Measurements from ENCODE around the gene GOLPH3.
"Not testable (repeated sequence)": the region's sequence is repeated elsewhere in the genome, so short reads cannot be mapped to it uniquely, and the experiment has no call there.

The GOLPH3 gene

GRCh38 chr5:32098291-32098690 lies 75.8 kb downstream of the GOLPH3 start:
- no peak for DNase-seq

- DNase-seq = no peak
Observed at GRCh38 chr5:32096891-32097595, 77.1 kb downstream of the GOLPH3 start.

DNA sequence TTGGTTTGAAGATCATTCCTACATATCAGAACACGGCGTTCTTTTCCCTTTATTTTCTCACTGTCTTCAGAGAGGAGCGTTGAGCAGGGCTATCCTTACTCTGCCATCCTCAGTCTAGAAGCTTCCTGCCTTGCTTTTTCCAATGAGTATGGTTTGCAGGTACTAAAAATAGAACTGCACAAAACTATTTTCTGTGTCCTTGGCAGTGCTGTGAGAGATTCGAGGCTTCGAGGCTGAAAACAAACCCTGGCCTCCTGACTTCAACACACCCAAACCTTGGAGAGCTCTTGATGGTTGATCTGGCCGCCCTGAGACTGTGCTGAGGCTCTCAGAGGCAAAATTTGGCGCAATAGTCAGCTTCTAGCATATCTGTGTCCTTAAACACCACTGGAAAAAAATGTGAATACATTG lies 78.9 kb downstream of the GOLPH3 start:
- DNase-seq = no peak

DNA sequence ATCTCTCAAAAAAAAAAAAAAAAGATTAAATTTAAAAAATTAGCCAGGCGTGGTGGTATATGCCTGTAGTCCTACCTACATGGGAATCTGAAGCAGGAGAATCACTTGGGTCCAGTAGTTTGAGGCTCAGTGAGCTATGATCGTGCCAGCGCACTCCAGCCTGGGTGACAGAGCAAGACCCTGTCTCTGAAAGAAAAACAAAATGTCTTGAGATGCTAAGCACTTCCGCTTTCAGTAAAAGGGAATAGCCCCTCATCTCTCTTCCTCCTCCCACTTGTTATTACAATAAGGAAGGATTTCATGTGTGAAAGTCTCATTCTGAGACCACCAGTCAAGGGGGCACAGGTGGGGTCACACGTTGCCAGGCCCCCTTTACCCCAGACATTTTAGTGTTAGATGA lies 79.4 kb downstream of the GOLPH3 start:
- no peak for DNase-seq

DNA sequence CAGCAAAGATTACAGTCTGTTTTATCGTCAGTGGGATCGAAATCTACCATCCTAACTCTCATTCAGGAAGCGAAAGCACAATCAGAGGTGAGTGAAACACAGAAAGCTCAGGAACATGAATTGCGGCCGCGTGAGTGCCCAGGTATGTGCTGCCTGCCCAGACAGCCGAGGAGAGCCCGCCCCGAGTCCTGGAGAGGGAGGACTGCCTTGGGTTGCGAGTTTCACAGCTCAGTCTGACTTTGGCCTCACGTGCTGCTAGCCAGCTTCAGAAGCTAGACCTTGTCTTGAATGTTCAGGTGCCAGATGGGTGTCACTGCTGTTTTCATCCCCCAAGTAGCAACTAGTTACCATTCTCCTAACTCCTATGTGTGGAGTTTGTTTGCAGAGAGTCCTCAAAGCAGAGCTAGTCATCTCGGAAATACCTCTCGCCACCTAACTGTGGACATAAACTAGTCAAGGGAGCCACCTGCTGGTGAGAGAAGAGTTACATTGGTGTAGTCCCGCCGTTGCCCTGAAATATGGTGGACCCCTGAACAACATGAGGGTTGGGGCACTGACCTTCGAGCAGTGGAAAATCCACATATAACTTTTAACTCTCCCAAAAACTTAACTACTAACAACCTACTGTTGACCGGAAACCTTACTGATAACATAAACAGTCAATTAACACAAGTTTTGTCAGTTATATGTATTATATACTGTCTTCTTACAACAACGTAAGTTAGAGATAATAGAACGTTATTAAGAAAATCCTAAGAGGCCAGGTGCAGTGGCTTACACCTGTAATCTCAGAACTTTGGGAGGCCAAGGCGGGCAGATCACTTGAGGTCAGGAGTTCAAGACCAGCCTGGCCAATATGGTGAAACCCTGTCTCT lies 80.9 kb downstream of the GOLPH3 start:
- DNase-seq = peak; percentile 79

DNA sequence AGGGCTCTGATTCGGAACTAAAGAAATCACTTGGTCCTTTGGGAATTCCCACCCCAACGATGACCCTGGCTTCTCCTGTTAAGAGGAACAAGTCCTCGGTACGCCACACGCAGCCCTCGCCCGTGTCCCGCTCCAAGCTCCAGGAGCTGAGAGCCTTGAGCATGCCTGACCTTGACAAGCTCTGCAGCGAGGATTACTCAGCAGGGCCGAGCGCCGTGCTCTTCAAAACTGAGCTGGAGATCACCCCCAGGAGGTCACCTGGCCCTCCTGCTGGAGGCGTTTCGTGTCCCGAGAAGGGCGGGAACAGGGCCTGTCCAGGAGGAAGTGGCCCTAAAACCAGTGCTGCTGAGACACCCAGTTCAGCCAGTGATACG lies 83.4 kb downstream of the GOLPH3 start:
- no peak for DNase-seq

- no peak for DNase-seq
Observed at GRCh38 chr5:32090026-32090754, 83.9 kb downstream of the GOLPH3 start.

- DNase-seq = no peak
Observed at GRCh38 chr5:32089146-32090000, 84.7 kb downstream of the GOLPH3 start.

- no peak for DNase-seq
Observed at GRCh38 chr5:32088214-32088613, 85.9 kb downstream of the GOLPH3 start.

DNA sequence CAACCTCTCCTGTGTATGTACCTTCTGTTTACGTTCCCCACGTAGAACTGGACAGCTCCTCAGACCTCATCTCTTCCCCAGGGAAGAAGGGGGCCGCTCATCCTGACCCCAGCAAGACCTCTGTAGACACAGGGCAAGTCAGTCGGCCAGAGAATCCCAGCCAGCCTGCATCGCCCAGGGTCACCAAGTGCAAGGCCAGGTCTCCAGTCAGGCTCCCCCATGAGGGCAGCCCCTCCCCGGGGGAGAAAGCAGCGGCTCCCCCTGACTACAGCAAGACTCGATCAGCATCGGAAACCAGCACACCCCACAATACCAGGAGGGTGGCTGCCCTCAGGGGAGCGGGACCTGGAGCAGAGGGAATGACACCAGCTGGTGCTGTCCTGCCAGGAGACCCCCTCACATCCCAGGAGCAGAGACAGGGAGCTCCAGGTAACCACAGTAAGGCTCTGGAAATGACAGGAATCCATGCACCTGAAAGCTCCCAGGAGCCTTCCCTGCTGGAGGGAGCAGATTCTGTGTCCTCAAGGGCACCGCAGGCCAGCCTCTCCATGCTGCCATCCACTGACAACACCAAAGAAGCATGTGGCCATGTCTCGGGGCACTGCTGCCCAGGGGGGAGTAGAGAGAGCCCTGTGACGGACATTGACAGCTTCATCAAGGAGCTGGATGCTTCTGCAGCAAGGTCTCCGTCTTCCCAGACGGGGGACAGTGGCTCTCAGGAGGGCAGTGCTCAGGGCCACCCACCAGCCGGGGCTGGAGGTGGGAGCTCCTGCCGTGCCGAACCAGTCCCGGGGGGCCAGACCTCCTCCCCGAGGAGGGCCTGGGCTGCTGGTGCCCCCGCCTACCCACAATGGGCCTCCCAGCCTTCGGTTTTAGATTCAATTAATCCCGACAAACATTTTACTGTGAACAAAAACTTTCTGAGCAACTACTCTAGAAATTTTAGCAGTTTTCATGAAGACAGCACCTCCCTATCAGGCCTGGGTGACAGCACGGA lies 86.7 kb downstream of the GOLPH3 start:
- DNase-seq = no peak

GRCh38 chr5:32083981-32084430 lies 90.1 kb downstream of the GOLPH3 start:
- no peak for DNase-seq

DNA sequence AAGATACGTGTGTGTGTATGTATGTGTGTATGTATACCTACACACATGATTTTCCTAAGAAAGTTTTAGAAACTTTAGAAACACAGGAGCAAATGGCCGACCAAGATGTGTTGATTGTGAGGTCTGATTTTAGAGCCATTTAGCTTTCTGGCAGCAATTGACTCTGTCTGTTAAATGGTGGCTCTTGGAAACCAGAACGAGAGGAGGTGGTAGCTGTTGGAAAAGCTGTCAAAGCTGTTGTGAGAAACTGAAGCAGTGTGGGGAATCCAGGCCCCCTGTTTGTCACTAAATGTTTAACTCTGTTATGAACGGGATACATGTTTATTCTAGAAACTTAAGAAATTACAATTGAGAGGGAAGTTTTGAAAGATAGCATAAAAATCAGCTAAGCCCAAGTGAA lies 91.4 kb downstream of the GOLPH3 start:
- no peak for DNase-seq

- not testable (repeated sequence) for DNase-seq
Observed at GRCh38 chr5:32080565-32080964, 93.6 kb downstream of the GOLPH3 start.

DNA sequence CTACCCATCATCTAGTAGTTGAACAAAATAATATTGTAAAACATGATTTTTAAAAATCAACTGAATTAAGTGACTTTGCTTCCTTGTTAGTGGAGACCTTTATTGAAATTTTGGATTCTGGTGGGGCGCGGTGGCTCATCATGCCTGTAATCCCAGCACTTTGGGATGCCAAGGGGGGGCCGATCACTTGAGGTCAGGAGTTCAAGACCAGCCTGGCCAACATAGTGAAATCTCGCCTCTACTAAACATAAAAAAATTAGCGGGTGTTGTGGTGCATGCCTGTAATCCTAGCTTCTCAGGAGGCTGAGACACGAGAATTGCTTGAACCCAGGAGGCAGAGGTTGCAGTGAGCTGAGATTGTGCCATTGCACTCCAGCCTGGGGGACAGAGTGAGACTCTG lies 95.3 kb downstream of the GOLPH3 start:
- DNase-seq = not testable (repeated sequence)

- DNase-seq = peak; percentile 43
Observed at GRCh38 chr5:32076699-32077695, 97.1 kb downstream of the GOLPH3 start.

Measured in activated CD4-positive, alpha-beta T cell treated with anti-CD3 and anti-CD28 coated beads, Interleukin-2, amount 50 U/mL, for 16 hours (primary cell).